HEK293T (cell line): Measurements from ENCODE around the gene GFRA4.

Source experiments
- CTCF ChIA-PET: fragments of 350-600 bp; formaldehyde crosslinking; extraction: SDS; loops from one replicate; lab custom pipeline; 2021; ENCODE audit warnings: antibody characterized with exemption, inconsistent platforms; lab: Yijun Ruan, JAX
- POLR2A ChIA-PET: fragments of 350-600 bp; formaldehyde crosslinking; extraction: SDS; loops from one replicate; lab custom pipeline; 2020; ENCODE audit warnings: antibody characterized with exemption, inconsistent platforms; lab: Yijun Ruan, JAX
- DNase-seq: peaks from one replicate; pipeline ENCODE4 v3.0.0; 2012; ENCODE audit warnings: mixed read lengths; ENCODE audit errors: extremely low spot score
- ARNT ChIP-seq: fragments of 450-650 bp; IDR thresholded peaks from 2 replicates; pipeline ENCODE4 v1.6.1; 2017; ENCODE audit warnings: mild to moderate bottlenecking
- BHLHE40 ChIP-seq: fragments of 450-650 bp; IDR thresholded peaks from 2 replicates; pipeline ENCODE4 v1.6.1; 2016; ENCODE audit warnings: mild to moderate bottlenecking, moderate library complexity, borderline replicate concordance
- CTBP1 ChIP-seq: fragments of 450-650 bp; IDR thresholded peaks from 2 replicates; pipeline ENCODE4 v1.6.1; 2016; ENCODE audit warnings: borderline replicate concordance
- ELF4 ChIP-seq: fragments of 450-650 bp; IDR thresholded peaks from 2 replicates; pipeline ENCODE4 v1.6.1; 2017; ENCODE audit warnings: antibody characterized with exemption
- FOXA1 ChIP-seq: fragments of 450-650 bp; IDR thresholded peaks from 2 replicates; pipeline ENCODE4 v1.6.1; 2016; ENCODE audit warnings: mild to moderate bottlenecking
- FOXK2 ChIP-seq: fragments of 450-650 bp; IDR thresholded peaks from 2 replicates; pipeline ENCODE4 v1.6.1; 2016; ENCODE audit warnings: mild to moderate bottlenecking
- FOXM1 ChIP-seq: fragments of 450-650 bp; IDR thresholded peaks from 2 replicates; pipeline ENCODE4 v1.6.1; 2017; ENCODE audit warnings: mild to moderate bottlenecking, borderline replicate concordance
- HDGF ChIP-seq: fragments of 450-650 bp; IDR thresholded peaks from 2 replicates; pipeline ENCODE4 v1.6.1; 2017; ENCODE audit warnings: antibody characterized with exemption, borderline replicate concordance
- L3MBTL2 ChIP-seq: fragments of 450-650 bp; conservative IDR thresholded peaks from 2 replicates; pipeline ENCODE4 v1.6.1; 2016; ENCODE audit warnings: mild to moderate bottlenecking
- LEF1 ChIP-seq: fragments of 450-650 bp; IDR thresholded peaks from 2 replicates; pipeline ENCODE4 v1.6.1; 2017; ENCODE audit warnings: mild to moderate bottlenecking, borderline replicate concordance
- NFRKB ChIP-seq: fragments of 450-650 bp; IDR thresholded peaks from 2 replicates; pipeline ENCODE4 v1.6.1; 2016; ENCODE audit warnings: mild to moderate bottlenecking, moderate library complexity
- SP1 ChIP-seq: fragments of 450-650 bp; IDR thresholded peaks from 2 replicates; pipeline ENCODE4 v1.6.1; 2017
- SUZ12 ChIP-seq: fragments of 450-650 bp; IDR thresholded peaks from 2 replicates; pipeline ENCODE4 v1.6.1; 2016; ENCODE audit warnings: mild to moderate bottlenecking
- TARDBP ChIP-seq: fragments of 450-650 bp; IDR thresholded peaks from 2 replicates; pipeline ENCODE4 v1.6.1; 2016
- ZNF384 ChIP-seq: fragments of 450-650 bp; IDR thresholded peaks from 2 replicates; pipeline ENCODE4 v1.6.1; 2016
- TF ChIP-seq, protein P1 (sequence below): fragments of 450-650 bp; IDR thresholded peaks from 2 replicates; pipeline ENCODE4 v1.6.1; 2016

Gene GFRA4

GRCh38 chr20:3640259-3640658 lies 22.9 kb downstream of the GFRA4 start:
- CTCF ChIA-PET = no interaction called here
- POLR2A ChIA-PET = no interaction called here
- TF ChIP-seq ARNT (no peak), TARDBP (no peak), HDGF (no peak), FOXA1 (no peak), BHLHE40 (no peak), ZNF384 (no peak), CTBP1 (no peak), FOXM1 (no peak), NFRKB (no peak)
- TF ChIP-seq, protein P1, sequence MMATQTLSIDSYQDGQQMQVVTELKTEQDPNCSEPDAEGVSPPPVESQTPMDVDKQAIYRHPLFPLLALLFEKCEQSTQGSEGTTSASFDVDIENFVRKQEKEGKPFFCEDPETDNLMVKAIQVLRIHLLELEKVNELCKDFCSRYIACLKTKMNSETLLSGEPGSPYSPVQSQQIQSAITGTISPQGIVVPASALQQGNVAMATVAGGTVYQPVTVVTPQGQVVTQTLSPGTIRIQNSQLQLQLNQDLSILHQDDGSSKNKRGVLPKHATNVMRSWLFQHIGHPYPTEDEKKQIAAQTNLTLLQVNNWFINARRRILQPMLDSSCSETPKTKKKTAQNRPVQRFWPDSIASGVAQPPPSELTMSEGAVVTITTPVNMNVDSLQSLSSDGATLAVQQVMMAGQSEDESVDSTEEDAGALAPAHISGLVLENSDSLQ = no peak
- DNase-seq = no peak

DNA sequence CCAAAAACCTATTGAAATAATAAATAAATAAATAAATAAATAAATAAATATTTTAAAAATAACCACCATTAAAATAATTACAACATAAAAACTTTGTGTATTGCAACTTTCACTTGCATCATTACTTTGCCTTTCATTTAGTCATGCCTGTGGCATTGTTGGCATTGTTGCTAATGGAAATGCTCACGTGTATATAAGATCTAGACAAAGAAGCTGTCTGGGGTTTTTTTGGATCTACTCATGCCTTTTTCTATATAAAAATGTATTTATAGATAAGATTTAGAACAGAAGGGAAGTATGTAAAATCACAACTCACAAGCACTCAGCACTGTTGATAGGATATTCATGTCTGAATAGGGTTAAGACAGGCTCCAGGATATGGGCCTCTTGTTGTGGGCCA lies 27.9 kb downstream of the GFRA4 start:
- TF ChIP-seq SP1 (no peak), FOXA1 (no peak)
- no peak for DNase-seq
- CTCF ChIA-PET = no interaction called here
- POLR2A ChIA-PET = no interaction called here

DNA sequence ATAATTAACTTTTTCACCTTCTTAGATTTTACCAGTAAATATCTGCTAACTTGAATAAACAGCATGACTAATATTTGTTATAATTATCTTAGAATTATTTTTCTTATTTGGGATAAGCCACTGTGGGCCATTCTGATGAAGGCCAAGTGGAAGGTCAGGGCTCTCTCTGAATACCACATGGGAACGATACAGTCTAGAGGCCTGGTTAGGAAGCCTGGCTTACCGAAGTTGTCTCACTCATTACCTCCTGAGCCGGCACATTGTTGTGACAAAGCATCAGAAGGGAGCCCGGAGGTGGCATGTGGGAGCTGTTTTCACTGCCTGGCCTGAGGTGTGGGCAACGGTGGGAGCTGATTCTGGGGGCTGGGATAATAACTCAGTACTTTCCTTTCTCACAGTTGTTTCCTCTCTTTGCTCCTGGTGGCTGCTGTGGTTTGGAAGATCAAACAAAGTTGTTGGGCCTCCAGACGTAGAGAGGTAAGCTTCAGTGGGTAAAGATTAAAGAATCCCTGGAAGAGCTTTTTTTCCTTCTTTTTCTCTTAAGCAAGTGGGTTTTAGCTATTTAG lies 29.2 kb downstream of the GFRA4 start:
- DNase-seq = no peak
- POLR2A ChIA-PET = no interaction called here
- CTCF ChIA-PET = interaction anchor here (1.1 kb wide), 1 partner anchor 71 kb away, joined by 3 read pairs; no protein-coding TSS in a partner anchor
- TF ChIP-seq, protein P1 = no peak
- TF ChIP-seq L3MBTL2 = no peak
- TF ChIP-seq SUZ12 = no peak
- no peak for TF ChIP-seq CTBP1

- CTCF ChIA-PET = interaction anchor here (1.1 kb wide), 1 partner anchor 69 kb away, joined by 3 read pairs; no protein-coding TSS in a partner anchor
- TF ChIP-seq FOXM1 (no peak), TARDBP (no peak), SUZ12 (no peak), LEF1 (no peak), HDGF (no peak), ELF4 (no peak), FOXK2 (no peak), ARNT (no peak), L3MBTL2 (no peak), FOXA1 (no peak), SP1 (no peak), CTBP1 (no peak), NFRKB (no peak), ZNF384 (no peak), BHLHE40 (no peak)
- TF ChIP-seq, protein P1 = no peak
- DNase-seq = no peak
- POLR2A ChIA-PET = no interaction called here
Observed at GRCh38 chr20:3632311-3633004, 30.7 kb downstream of the GFRA4 start.

- TF ChIP-seq FOXA1 (no peak), NFRKB (no peak), FOXM1 (no peak), TARDBP (no peak), SUZ12 (no peak), ARNT (no peak), ELF4 (no peak), BHLHE40 (no peak), LEF1 (no peak), ZNF384 (no peak)
- TF ChIP-seq, protein P1 = no peak
- CTCF ChIA-PET = no interaction called here
- POLR2A ChIA-PET = no interaction called here
- DNase-seq = no peak
Observed at GRCh38 chr20:3631534-3631933, 31.7 kb downstream of the GFRA4 start.

DNA sequence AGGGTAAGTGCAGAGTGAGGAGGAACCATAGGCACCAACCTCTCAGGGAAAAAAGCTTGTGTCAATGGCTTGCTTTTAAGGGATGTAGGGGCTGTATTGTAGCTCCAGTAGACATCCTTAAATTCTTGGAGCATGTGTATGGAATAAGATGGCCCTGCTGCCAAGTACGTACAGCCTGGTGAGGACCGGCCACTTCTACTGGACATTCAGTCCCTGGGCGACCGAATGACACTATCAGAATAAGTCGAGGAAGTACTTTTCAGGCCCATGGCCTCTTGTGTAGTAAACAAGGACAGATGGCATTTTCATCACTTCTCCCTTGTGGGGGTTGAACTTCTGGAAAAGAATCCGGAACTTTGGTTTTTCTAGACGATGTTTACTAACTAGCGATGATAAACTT lies 32.8 kb downstream of the GFRA4 start:
- DNase-seq = no peak
- ChIA-PET POLR2A (no interaction called here), CTCF (no interaction called here)
- TF ChIP-seq, protein P1 = no peak
- TF ChIP-seq ZNF384 (no peak), FOXA1 (no peak), L3MBTL2 (no peak), HDGF (no peak), TARDBP (no peak), SP1 (no peak), ARNT (no peak), NFRKB (no peak), ELF4 (no peak), BHLHE40 (no peak), CTBP1 (no peak), SUZ12 (no peak), FOXM1 (no peak)
